Germinal center (tissue), 1 donor: ENCODE results near the gene C5orf63.
"Not testable (repeated sequence)": the region's sequence is repeated elsewhere in the genome, so short reads cannot be mapped to it uniquely, and the experiment has no call there.

Experiments used
- DNase-seq: peaks from one replicate; pipeline ENCODE4 v3.0.0; 2012; ENCODE audit warnings: mixed read lengths, low spot score

C5orf63 gene

DNA sequence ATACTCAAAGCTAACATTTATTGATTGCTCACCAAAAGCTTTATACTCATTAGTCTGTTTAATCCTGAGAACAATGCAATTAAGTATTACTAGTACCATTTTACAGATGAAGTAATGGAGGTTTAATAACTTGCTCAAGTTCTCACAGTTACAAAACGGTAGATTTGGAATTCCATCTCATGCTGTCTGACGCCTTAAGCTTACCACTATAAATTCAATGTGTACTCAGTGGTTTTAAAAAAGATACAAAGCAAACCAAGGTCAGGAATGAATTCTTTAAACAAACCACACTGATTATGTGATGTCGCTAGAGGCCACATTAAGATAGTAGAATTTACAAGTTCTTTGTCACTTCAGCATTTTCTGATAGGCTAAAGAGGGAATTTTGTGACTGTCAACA is 1.2 kb upstream of the C5orf63 start:
- no peak for DNase-seq

GRCh38 chr5:127070243-127070642 is 3.1 kb downstream of the C5orf63 start:
- no peak for DNase-seq

GRCh38 chr5:127068493-127069214 is 4.6 kb downstream of the C5orf63 start:
- no peak for DNase-seq

DNA sequence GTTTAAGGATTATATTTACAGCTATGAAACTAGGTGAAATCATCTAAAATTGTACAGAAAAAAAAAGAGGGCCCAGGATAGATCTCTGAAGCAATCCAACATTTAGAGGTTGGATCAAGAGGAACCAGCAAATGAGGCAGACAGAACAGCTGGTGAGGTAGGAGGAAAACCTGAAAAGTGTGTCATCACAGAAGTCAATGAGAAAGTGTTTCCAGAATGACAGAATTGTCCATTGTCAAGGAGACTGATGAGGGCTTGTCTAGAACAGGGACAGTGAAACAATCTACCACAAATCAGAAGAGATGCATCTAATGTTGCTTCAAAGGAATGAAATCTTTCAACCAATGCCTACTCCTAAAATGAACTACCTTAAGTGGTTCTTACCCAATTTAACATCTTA is 6.6 kb downstream of the C5orf63 start:
- DNase-seq: no peak

- no peak for DNase-seq
Measured at GRCh38 chr5:127064253-127064840, 9.0 kb downstream of the C5orf63 start.

- no peak for DNase-seq
Measured at GRCh38 chr5:127063257-127063913, 9.9 kb downstream of the C5orf63 start.

DNA sequence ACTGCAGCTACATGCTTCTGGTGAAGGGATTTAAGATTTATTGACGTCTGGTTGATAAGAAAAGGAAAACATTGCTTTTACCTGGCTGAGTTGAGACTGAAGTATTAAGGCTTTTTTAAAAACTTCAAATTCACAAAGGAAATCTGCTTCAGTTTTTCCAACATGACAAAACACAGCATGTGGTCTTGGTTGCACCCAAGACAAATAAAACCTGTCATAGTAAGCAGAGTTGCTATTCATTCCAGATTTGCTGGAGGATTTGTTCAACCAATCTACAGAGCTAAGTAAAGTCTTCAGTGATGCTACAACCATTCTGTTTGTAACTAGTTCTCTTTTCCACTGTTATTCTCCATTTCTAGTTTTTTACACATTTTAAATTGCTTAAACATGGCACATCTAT is 11.3 kb downstream of the C5orf63 start:
- DNase-seq: no peak

DNA sequence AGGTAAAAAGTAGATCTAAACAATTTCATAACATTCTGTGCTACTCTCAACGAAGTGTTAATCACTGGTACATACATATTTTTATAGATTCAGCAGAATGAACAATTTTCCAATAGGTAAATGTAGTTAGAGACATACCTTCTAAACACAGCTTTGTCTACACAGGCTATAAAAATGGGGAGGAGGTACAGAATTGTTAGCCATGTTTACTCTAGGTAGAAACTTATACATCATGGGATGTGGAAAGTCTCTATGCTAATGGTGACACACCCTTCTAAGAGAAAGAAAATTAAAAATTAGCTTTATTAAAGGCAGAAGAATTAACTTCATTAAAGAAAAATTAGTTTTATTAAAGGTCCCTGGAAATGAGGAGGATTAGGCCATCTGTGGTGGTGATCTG is 11.8 kb downstream of the C5orf63 start:
- DNase-seq: no peak

- DNase-seq: no peak
Measured at GRCh38 chr5:127060470-127060985, 12.8 kb downstream of the C5orf63 start.

DNA sequence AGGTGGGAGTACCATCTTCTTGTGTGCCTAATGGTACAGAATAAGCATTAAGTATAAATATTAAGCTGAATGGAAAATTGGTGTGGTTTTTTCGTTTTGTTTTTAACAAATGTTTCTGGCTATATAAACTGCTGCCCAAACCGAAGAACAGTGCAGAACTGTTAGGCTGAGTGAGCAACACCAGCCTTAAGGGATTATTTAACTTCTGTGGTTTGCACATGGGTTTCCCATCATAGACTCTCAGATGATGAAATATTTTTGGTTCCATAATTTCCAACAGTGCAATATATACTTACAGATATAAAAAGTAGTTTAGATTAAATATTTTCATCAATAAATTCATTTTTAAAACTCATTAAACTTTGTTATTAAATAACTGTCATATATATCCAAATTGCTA is 16.4 kb downstream of the C5orf63 start:
- no peak for DNase-seq

DNA sequence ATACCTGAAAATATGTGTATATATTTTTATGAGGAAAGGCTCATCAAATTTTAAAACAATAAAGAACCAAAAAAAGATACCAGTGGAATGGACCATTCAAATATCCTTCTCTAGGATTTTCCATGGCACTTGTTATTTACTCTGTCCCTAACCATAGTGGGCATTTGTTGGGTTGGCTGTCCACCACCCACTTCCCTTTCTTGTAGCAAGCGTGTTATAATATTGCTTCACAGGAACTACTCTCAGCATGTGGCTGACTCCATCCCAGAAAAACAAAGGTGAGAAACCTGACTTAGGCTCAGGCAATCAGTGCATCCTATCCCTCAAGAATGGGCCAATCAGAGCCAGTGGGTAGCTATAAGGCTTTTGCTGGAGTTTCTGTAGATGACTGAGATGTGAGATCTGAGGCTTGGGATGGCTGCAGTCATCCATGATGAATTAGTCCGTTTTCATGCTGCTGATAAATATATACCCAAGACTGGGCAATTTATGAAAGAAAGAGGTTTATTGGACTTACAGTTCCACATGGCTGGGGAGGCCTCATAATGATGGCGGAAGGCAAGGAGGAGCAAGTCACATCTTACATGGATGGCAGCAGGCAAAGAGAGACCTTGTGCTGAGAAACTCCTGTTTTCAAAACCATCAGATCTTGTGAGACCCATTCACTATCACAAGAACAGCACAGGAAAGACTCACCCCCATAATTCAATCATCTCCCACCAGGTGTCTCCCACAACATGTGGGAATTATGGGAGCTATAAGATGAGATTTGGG is 17.2 kb downstream of the C5orf63 start:
- DNase-seq: no peak

DNA sequence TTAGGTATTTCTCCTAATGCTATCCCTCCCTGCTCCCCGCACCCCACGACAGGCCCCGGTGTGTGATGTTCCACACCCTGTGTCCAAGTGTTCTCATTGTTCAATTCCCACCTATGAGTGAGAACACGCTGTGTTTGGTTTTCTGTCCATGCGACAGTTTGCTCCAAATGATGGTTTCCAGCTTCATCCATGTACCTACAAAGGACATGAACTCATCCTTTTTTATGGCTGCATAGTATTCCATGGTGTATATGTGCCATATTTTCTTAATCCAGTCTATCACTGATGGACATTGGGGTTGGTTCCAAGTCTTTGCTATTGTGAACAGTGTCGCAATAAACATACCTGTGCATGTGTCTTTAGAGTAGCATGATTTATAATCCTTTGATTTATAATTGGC is 19.8 kb downstream of the C5orf63 start:
- DNase-seq: not testable (repeated sequence)

- DNase-seq: no peak
Measured at GRCh38 chr5:127053049-127053448, 20.3 kb downstream of the C5orf63 start.

- no peak for DNase-seq
Measured at GRCh38 chr5:127051591-127051990, 21.7 kb downstream of the C5orf63 start.

GRCh38 chr5:127046343-127047072 is 26.8 kb downstream of the C5orf63 start:
- no peak for DNase-seq

GRCh38 chr5:127042593-127042992 is 30.7 kb downstream of the C5orf63 start:
- DNase-seq: no peak

GRCh38 chr5:127041571-127041970 is 31.7 kb downstream of the C5orf63 start:
- DNase-seq: no peak

- no peak for DNase-seq
Measured at GRCh38 chr5:127040796-127041520, 32.3 kb downstream of the C5orf63 start.

- DNase-seq: no peak
Measured at GRCh38 chr5:127038550-127038949, 34.8 kb downstream of the C5orf63 start.

GRCh38 chr5:127031863-127032232 is 41.5 kb downstream of the C5orf63 start:
- no peak for DNase-seq
